ELF-1 (cell line): ENCODE results near the gene APOA4.

Experiments used
- DNase-seq: peaks from one replicate; pipeline ENCODE4 v3.0.0-alpha.2; 2016; ENCODE audit warnings: low read depth, low spot score

Gene APOA4

DNA sequence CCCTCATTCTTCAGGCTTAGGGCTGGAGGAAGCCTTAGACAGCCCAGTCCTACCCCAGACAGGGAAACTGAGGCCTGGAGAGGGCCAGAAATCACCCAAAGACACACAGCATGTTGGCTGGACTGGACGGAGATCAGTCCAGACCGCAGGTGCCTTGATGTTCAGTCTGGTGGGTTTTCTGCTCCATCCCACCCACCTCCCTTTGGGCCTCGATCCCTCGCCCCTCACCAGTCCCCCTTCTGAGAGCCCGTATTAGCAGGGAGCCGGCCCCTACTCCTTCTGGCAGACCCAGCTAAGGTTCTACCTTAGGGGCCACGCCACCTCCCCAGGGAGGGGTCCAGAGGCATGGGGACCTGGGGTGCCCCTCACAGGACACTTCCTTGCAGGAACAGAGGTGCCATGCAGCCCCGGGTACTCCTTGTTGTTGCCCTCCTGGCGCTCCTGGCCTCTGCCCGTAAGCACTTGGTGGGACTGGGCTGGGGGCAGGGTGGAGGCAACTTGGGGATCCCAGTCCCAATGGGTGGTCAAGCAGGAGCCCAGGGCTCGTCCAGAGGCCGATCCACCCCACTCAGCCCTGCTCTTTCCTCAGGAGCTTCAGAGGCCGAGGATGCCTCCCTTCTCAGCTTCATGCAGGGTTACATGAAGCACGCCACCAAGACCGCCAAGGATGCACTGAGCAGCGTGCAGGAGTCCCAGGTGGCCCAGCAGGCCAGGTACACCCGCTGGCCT lies 7.2 kb upstream of the APOA4 start:
- no peak for DNase-seq

DNA sequence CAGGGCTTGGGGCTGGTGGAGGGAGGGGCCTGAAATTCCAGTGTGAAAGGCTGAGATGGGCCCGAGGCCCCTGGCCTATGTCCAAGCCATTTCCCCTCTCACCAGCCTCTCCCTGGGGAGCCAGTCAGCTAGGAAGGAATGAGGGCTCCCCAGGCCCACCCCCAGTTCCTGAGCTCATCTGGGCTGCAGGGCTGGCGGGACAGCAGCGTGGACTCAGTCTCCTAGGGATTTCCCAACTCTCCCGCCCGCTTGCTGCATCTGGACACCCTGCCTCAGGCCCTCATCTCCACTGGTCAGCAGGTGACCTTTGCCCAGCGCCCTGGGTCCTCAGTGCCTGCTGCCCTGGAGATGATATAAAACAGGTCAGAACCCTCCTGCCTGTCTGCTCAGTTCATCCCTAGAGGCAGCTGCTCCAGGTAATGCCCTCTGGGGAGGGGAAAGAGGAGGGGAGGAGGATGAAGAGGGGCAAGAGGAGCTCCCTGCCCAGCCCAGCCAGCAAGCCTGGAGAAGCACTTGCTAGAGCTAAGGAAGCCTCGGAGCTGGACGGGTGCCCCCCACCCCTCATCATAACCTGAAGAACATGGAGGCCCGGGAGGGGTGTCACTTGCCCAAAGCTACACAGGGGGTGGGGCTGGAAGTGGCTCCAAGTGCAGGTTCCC lies 6.5 kb upstream of the APOA4 start, which contains the start of gene APOC3:
Gene APOC3 (plus strand): TSS at position 383 of the 659 bp plus-strand sequence. CDS start 676 bp downstream, outside the sequence.
- DNase-seq: no peak

DNA sequence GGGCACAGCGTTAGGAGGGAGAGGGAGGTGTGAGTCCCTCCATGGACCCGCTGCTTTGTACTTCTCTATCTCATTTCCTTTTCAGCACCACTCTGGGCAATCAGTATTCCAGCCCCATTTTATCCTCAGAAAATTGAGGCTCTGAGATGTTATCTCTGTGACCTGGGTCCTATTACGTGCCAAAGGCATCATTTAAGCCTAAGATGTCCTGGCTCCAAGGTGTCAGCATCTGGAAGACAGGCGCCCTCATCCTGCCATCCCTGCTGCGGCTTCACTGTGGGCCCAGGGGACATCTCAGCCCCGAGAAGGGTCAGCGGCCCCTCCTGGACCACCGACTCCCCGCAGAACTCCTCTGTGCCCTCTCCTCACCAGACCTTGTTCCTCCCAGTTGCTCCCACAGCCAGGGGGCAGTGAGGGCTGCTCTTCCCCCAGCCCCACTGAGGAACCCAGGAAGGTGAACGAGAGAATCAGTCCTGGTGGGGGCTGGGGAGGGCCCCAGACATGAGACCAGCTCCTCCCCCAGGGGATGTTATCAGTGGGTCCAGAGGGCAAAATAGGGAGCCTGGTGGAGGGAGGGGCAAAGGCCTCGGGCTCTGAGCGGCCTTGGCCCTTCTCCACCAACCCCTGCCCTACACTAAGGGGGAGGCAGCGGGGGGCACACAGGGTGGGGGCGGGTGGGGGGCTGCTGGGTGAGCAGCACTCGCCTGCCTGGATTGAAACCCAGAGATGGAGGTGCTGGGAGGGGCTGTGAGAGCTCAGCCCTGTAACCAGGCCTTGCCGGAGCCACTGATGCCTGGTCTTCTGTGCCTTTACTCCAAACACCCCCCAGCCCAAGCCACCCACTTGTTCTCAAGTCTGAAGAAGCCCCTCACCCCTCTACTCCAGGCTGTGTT lies 5.8 kb upstream of the APOA4 start:
- no peak for DNase-seq

DNA sequence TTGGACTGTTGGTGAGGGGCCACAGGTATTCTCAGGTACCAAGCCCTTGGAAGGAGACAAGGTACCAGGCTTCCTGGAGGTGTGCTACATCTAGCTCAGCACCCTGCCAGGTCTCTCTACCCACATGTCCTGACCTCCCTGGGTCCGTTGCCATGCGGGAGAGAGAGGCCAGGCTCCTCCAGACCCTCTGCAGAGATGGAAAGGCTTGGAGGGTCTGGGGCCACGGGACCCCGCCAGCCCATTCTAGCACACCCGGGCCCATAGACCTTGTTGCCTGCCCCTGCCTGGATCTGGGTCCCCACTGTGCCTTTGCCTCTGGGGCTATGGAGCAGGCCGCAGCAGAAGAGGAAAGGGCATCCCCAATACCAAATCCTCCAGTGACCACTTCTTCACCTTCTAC lies 4.4 kb upstream of the APOA4 start:
- DNase-seq: no peak

DNA sequence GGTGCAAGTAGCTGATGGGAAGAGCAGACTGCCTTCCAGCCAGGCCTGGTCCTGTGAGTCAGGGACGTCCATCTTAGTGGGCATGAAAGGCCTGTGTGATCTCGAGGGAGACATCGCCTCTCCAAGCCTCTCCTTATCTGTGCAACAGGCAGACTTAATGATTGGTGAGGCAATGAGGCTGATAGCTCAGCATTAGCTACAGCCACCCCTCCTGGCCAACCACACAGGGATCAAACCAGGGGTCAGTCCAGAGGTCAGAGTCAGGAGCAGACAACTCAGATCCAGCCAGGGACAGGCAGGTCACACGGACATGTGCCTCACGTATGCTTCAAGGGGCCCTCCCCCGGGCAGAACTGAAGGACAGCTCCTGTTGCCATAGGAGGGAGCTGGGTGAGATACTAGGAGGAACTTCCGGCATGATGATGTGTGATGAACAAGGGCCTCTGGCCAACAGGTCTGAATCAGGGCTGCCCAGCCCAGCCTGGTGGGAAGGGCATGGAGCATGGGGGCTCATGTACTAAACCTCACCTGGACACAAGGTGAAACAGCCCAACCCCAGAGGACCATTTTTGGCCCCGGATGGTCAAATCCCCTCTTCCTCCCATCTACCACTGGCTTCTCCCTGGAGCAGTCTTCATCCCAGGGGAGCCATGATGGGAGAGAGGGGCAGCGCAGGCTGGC lies 3.8 kb upstream of the APOA4 start:
- peak; percentile 57 for DNase-seq

DNA sequence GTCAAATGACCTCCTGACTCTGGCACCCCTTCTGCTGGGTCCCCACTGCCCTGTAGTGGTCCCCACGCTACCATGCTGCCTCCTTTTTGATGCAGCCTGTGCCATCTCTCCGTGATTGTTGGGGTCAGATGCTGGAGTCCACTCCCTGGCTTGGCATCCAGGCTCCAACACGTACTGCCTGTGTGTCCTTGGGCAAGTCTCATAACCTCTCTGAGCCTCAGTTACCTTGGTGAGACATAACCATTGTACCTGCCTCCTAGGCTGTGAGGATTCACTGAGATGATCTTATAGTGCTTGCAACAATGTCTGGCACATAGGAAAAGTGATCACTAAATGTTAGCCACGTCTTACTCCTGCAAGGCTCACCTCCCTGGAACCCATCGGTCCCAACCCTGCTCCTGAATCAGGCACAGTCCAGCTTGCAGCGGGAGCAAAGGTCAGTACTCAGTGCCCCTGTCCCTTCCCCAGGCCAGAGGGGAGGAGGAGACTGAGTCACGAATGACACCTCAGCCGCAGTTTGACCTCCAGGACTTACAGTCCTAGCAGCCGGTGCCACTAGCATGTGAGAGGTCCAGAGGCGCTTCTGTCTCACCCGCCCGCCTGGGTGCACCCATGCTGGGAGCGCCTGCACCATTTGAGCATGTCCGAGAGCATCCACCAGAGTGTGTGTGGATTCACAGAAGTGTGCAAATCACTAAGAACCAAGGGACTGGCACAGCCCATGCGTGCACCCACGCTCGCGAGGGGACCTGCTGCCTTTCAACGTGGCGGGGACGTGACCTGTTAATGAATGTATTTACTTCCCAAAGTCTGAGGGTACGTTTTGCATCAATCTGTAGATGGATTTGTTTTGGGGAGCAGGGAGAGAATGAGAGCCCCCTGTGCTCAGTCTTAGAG lies 3.0 kb upstream of the APOA4 start:
- DNase-seq: no peak

DNA sequence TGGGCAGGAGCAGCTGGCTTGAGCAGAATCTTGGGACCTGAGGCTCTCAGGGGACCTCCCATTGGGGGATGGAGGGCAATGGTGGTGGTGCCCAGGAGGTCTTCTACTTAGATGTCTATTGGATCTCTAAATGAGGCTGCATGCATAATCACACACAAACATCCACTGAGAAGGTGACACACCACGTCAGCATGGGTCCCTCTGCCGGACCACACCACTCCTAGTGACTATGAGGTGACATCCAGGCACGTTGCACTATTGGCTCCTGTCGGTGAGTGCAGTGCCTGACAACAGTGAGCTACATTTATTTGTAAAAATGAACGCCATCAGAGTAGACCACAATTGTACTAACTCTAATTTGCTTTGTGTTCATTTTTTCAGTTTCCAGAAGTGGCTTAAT lies 2.3 kb upstream of the APOA4 start:
- DNase-seq: no peak

DNA sequence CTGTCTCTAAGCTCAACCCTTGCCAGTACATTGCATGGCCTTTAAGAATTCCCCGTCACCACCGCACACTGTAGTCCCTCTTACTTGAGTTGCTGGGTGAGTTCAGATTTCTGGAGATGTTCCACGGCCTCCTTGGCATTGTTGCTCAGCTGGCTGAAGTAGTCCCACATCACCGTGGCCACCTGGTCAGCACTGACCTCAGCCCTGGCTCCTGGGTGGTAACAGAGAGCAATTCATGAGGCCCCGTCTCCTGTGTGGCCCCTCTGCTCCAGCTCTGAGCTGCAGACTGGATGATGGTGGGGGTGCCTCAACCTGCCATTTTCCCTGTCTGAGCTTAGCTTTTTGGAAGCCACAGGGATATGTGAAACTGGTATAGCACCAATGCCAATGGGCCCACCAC lies 529 bp downstream of the APOA4 start:
- DNase-seq: no peak

DNA sequence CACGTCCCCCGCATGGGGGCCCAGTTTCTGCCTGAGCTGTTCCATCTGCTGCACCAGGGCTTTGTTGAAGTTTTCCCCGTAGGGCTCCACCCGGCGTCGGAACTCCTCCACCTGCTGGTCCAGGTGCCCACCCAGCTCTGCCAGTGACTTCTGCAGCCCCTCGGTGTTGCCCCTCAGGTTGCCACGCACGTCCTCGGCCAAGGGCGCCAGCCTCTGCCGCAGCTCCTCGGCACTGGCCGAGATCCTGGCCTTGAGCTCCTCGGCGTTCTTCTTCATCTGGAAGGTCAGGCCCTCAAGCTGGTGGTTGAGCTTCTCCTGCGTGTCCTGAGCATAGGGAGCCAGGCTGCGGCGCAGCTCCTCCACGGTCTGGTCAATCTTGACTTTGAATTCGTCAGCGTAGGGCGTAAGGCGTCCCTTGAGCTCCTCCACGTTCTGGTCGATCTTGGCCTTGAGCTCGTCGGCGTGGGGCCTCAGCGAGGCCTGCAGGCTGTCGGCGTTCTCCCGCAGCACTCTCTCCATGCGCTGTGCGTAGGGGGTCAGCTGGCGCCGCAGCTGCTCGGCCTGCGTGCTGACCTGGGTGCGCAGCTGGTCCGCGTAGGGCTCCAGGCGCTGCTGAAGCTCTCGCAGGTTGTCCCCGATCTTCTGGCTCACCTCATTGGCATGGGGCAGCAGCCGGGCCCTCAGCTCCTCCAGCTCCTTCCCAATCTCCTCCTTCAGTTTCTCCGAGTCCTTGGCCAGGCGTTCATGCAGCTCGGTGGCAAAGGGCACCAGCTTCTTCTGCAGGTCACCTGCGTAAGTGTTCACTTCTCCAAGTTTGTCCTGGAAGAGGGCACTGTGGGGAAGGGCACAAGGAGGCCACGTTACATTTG lies 1.8 kb downstream of the APOA4 start:
- DNase-seq: no peak

DNA sequence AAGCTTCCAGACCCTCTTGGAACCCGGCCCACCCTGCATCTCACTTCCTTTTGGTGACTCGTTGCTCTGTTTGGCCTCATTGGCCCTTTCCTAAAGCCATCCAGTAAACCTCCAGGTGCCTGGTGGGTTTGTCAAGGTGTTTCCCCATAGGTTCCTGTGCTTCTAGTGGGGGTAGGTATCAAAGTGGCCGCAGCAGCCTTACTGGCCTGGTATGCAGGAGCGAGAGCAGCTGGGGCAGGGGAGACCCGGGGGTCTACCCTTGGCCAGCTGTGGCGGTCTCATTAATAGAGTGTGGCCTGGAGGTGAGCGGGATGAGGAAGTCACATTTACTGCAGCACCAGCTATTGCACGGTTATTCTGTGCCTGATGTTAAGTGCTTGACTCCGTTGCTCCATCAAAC lies 4.1 kb downstream of the APOA4 start:
- DNase-seq: no peak

DNA sequence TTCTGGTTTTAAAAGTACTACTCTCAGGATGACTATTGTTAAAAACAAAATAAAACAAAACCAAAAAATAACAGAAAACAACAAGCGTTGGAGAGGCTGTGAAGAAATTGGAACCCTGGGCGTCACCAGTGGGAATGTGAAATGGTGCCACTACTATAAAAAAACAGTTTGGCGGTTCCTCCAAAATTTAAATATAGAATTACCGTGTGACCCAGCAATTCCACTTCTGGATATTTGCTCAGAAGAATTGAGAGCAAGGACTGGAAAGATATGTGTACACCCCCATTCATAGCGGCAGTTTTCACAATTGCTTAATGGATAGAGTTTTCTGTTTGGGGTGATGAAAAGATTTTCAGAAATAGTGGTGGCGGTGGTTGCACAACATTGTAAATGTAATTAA lies 8.6 kb downstream of the APOA4 start:
- DNase-seq: no peak

DNA sequence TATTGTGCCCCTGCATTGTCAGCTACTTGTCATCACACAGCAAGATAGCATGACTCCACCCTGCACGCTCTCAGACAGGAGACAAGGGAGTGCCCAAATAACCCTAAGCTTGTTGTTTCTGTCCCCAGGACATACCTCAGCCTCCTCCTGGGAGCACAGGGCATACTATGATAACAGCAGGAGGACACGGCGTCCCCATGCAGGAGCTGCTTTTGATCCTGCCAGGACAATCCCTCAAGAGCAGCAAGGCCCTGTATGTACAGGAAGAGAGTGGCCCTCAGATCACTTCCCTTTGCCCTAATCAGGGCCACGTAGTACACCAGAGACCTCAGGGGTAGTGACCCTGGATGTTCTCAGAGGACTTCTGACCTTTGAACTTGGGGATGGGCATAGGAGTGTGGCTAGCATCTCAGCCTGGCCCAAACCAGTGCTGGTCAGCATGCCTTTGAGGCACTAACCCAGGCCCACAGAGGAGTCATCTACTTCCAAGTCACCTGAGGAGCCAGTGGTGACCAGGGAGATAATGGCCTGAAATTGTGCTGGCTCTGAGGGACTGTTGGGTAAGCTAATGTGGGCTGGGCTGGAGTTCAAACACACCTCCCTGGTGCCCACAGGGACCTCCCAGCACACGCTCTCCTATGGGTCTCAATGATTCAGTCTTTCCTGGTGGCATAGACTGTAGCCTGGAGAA lies 9.2 kb downstream of the APOA4 start:
- DNase-seq: no peak

DNA sequence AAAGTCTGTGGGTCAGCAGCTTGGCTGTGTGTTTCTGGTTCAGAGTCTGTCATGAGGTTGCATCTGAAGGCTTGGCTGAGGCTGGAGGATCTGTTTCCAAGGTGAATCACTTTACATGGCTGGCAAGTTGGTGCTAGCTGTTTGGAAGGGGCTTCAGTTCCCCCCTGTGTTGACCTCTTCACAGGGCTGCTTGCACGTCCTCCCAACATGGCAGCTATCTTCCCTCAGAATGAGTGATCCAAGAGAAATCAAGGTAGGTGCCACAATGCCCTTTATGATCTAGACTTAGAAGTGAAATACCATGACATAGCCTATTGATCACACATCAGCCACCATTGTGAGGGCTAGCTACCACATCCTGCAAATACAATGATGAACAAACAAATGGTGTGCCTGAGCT lies 9.9 kb downstream of the APOA4 start:
- DNase-seq: no peak

DNA sequence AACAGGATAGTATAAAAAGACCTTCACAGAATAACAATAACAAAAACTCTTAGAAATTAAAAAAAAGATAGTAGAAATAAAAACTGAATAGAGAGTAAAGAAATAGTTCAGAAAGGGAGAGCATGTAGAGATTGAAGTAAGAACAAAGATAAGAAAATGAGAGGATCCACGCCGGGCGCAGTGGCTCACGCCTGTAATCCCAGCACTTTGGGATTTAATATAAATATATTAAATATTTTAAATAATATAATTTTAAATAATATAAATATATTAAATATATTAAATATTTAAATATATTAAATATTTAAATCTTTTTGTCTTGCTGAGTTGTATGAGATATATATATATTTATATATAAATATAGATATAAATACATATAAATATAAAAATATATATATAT lies 11.0 kb downstream of the APOA4 start:
- DNase-seq: no peak

DNA sequence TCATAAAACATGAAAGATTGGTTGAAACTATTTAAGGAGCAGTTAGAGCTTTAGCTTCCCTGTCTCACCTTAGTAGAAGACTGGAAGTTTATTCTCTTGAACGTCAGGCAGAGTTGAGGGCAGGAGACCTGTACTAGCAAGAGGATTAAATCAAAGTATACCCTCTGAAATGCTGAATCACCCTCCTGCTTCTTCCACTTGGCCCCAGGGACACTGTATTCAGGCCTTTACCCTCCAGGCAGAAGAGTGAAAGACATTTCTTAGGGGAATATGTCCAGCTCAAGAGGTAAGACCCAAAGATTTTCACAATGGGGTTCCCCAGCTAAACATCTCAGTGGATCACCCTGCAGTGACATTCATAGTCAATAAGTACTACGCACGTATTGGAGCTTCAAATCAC lies 11.9 kb downstream of the APOA4 start:
- no peak for DNase-seq

DNA sequence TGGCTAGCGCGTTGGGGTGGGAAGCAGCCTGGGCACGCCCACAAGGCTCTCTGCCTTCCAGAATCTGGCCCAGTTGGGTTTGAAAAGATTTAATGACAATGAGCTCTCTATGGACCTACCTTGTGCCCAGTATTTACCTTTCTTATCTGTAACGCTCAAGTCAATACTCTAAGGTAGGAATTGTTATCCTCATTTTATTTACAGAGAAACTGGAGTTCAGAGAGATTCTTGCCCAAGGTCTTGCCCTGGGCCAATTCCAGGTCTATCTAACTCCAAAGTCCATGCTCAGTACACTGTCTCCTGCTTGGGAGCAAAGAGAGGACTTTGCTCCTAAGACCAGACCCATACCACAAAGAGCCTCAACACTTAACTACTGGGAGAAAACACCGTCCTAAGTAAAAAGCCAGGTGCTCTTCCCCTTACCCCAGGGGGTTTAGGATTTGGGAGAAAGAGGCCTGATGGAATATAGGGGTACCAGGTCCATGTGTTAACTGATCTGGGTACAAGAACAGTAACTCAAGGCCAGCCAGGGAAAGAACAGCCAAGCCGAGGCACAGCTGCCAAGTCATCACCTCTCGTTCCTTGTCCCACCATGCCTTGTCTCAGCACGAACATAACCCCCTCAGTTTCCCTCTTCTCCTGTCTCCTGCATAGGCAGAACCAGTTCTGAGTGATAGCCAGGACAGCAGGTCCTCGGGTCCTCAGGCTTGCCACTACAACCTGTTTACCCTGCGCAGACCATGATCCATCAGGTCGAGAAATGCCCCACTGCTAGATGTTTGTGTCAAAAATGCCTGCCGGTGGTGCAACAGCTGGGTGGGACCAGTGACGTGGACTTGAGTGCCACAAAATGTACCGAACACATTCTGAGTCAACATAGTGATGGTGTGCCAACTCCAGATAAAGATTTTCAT lies 14.6 kb downstream of the APOA4 start:
- DNase-seq: no peak

DNA sequence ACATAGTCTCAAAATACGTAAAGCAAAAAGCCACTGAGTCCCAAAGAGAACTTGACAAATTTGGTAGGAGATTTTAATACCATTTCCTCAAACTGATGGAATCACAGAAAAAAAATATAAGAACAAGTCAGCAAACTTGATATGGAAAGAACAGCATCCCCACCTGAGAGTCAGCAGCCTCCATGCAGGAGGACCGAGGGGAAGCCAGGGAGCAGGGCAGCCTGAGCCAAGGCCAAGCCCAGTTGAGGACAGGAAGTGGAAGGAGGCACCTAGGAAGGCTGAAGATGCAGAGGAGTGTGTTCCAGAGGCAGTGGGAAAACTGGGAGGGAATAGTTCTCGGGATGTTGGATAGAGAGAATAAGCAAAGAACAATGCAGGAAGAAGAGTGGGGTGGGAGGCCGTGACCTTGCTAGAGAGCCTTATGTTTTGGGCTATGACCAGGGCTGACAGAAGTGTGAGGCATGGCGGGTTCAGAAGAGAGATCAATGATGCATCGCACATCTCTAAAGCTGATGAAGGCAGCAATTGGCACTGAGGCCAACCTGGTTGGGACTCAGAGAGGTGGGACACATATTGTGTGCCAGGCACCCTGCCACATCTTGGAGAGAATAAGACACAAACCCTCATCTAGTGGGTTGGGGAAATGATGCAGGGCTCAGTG lies 15.4 kb downstream of the APOA4 start:
- DNase-seq: no peak

DNA sequence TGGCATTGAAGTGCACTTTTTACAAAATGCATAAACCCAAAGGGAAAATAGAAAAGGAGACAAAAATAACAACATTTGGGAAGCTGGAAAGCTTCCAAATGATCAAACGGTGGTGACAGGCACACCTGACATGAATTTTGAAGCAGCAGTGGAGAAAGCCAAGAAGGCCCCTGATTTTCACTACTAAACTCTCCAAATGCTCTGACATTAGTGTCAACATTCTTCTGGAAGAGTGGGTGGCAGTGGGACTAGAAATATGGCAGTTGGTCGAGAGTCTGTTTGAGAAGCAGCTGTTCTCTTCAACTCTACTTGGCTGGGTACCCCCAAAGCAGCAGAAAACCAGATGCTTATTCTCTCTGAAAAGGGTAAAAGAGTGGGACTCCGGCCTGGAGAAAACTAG lies 19.1 kb downstream of the APOA4 start:
- no peak for DNase-seq
